Measurements from ENCODE around the gene ORAI3.

ORAI3 gene

GRCh38 chr16:30921748-30922419, 27.0 kb upstream of the ORAI3 start (continued):
- no peak for TF ChIP-seq ZBTB11 (tag by site-specific recombination; conservative IDR thresholded peaks at IDR 0.05; ENCODE audit: low read depth)
- TF ChIP-seq ZNF146 (tag by site-specific recombination; IDR thresholded peaks at IDR 0.05): no peak
- no peak for TF ChIP-seq ZNF214 (tag by site-specific recombination; IDR thresholded peaks at IDR 0.05; ENCODE audit: borderline replicate concordance)
- no peak for TF ChIP-seq ZNF140 (tag by site-specific recombination; IDR thresholded peaks at IDR 0.05)
- TF ChIP-seq ZNF354C (tag by site-specific recombination; IDR thresholded peaks at IDR 0.05; ENCODE audit: borderline replicate concordance, low read depth): no peak
- TF ChIP-seq ZNF707 (tag by site-specific recombination; IDR thresholded peaks at IDR 0.05): no peak
- TF ChIP-seq ZNF202 (tag by site-specific recombination; IDR thresholded peaks at IDR 0.05; ENCODE audit: borderline replicate concordance): no peak
- TF ChIP-seq ZNF121 (tag by site-specific recombination; IDR thresholded peaks at IDR 0.05): no peak
- no peak; the same call in none of the 2 replicates for TF ChIP-seq ZBTB8A (tag by site-specific recombination; IDR thresholded peaks at IDR 0.05)
- TF ChIP-seq ZSCAN16 (tag by site-specific recombination; IDR thresholded peaks at IDR 0.05): no peak
- peak; percentile 95 for TF ChIP-seq PRDM1 (tag by site-specific recombination; IDR thresholded peaks at IDR 0.05)
- TF ChIP-seq INSM2 (tag by site-specific recombination; IDR thresholded peaks at IDR 0.05): peak; percentile 48; the same call in 1 of the 2 replicates
- TF ChIP-seq ZNF266 (tag by site-specific recombination; IDR thresholded peaks at IDR 0.05; ENCODE audit: low read depth): no peak
- no peak for TF ChIP-seq WT1 (tag by site-specific recombination; IDR thresholded peaks at IDR 0.05)
- 0 out of 2 replicates have a peak, but pooled peaks have one; percentile 11 for TF ChIP-seq ZNF404 (tag by site-specific recombination; IDR thresholded peaks at IDR 0.05)
- TF ChIP-seq ZNF157 (tag by site-specific recombination; IDR thresholded peaks at IDR 0.05): no peak

DNA sequence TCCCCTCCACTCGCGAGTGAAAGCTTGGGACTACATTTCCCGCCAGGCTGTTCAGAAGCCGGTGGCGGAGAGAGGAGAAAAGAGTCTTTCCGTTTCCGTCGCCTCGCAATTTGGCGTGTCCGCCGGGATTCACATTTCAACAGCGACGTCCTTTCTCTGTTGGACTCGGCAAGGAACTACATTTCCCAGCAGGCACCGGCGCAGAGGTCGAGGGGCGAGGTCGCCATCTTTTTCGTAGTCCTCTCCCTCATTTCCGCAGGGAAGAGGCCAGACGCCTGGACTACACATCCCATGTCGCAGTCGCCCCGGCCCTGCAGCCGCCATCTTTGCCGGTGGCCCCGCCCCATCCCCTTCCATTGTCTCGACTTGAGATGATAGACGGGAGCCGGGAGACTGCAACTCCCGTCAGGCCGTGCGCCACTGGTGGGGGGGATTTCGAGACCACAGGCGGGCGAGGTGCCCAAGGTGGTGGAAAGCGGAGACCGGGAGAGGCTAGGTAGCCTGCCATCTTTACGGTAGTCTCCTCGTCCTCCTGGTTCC, 26.4 kb upstream of the ORAI3 start:
- ChIA-PET POLR2A (interaction anchor here (0.8 to 1.2 kb wide), 2 partner anchors 75 to 117 kb away, joined by 3 read pairs; no protein-coding TSS in a partner anchor), CTCF (interaction anchor here (0.6 to 1.0 kb wide), 5 partner anchors 79 to 891 kb away, joined by 3 to 5 read pairs (median 4); partner anchors contain the start of gene KAT8)
- Histone ChIP-seq H3K27ac (ENCODE audit: extremely low read depth, low read depth, low read length) (peak overlapping the region; percentile 60), H3K4me1 (ENCODE audit: control insufficient read depth, insufficient read depth, low read length) (no peaks in the 10 kb centered on the region), H3K9me3 (ENCODE audit: control insufficient read depth, insufficient read depth, low read depth, low read length) (no peaks in the 10 kb centered on the region), H3K36me3 (ENCODE audit: control insufficient read depth in 2 of 2, insufficient read depth in 1 of 2, low read length in 2 of 2) (peaks cover 0 to 29% of the 10 kb centered on the region in 2 experiments; a peak in 1 of 3 replicates), H3K4me3 (ENCODE audit: low read depth, low read length) (peak overlapping the region; percentile 61)
- TF ChIP-seq ZNF629 (tag by site-specific recombination; IDR thresholded peaks at IDR 0.05) (peak; percentile 74), ZNF843 (tag by site-specific recombination; IDR thresholded peaks at IDR 0.05) (peak; percentile 25; the same call in 1 of the 2 replicates), ZNF529 (tag by site-specific recombination; IDR thresholded peaks at IDR 0.05; ENCODE audit: insufficient replicate concordance) (no peak), ZNF571 (tag by site-specific recombination; IDR thresholded peaks at IDR 0.05) (no peak), ZNF354C (tag by site-specific recombination; IDR thresholded peaks at IDR 0.05; ENCODE audit: borderline replicate concordance, low read depth) (no peak), ZFP37 (tag by site-specific recombination; IDR thresholded peaks at IDR 0.05) (no peak), HOXC10 (CRISPR knock-in tag; IDR thresholded peaks at IDR 0.05) (no peak), GLIS1 (tag by site-specific recombination; IDR thresholded peaks at IDR 0.05) (peak; percentile 80), ZNF214 (tag by site-specific recombination; IDR thresholded peaks at IDR 0.05; ENCODE audit: borderline replicate concordance) (no peak), ZNF561 (tag by site-specific recombination; IDR thresholded peaks at IDR 0.05; ENCODE audit: borderline replicate concordance) (0 out of 2 replicates have a peak, but pooled peaks have one; percentile 35), ZNF792 (tag by site-specific recombination; IDR thresholded peaks at IDR 0.05) (no peak), ZNF692 (tag by site-specific recombination; IDR thresholded peaks at IDR 0.05) (no peak), TCF7L2 (IDR thresholded peaks at IDR 0.05; ENCODE audit: borderline replicate concordance, low read depth, low read length) (no peak), YY1 (tag by site-specific recombination; IDR thresholded peaks at IDR 0.05) (peak; percentile 100), ZSCAN30 (tag by site-specific recombination; IDR thresholded peaks at IDR 0.05) (no peak), ZNF624 (tag by site-specific recombination; IDR thresholded peaks at IDR 0.05) (no peak)
